HEK293 (cell line): ENCODE results near the gene PTPRN2.

Source experiments
- BCL11A ChIP-seq: fragments of 450-650 bp; formaldehyde crosslinking; IDR thresholded peaks from 2 replicates; pipeline ENCODE4 v1.5.1; 2016; ENCODE audit warnings: low read depth, missing biosample characterization, missing genetic modification characterization
- CTCF ChIP-seq: fragments of 450-650 bp; formaldehyde crosslinking; IDR thresholded peaks from 2 replicates; pipeline ENCODE4 v1.5.1; 2016; ENCODE audit warnings: missing biosample characterization, missing genetic modification characterization
- GLIS1 ChIP-seq: fragments of 450-650 bp; formaldehyde crosslinking; IDR thresholded peaks from 2 replicates; pipeline ENCODE4 v1.5.1; 2016; ENCODE audit warnings: missing biosample characterization, missing genetic modification characterization
- KLF16 ChIP-seq: fragments of 450-650 bp; formaldehyde crosslinking; IDR thresholded peaks from 2 replicates; pipeline ENCODE4 v1.5.1; 2017; ENCODE audit warnings: missing biosample characterization, missing genetic modification characterization
- PRDM4 ChIP-seq: fragments of 450-650 bp; formaldehyde crosslinking; IDR thresholded peaks from 2 replicates; pipeline ENCODE4 v1.5.1; 2017; ENCODE audit warnings: missing biosample characterization, missing genetic modification characterization
- REST ChIP-seq: fragments of 450-650 bp; formaldehyde crosslinking; IDR thresholded peaks from 2 replicates; pipeline ENCODE4 v1.5.1; 2016; ENCODE audit warnings: missing biosample characterization, missing genetic modification characterization
- SP2 ChIP-seq: fragments of 450-650 bp; formaldehyde crosslinking; IDR thresholded peaks from 2 replicates; pipeline ENCODE4 v1.5.1; 2016; ENCODE audit warnings: missing biosample characterization, missing genetic modification characterization
- ZBTB7A ChIP-seq: fragments of 450-650 bp; formaldehyde crosslinking; IDR thresholded peaks from 2 replicates; pipeline ENCODE4 v1.5.1; 2016; ENCODE audit warnings: low read depth, missing biosample characterization, missing genetic modification characterization
- ZEB2 ChIP-seq: fragments of 450-650 bp; formaldehyde crosslinking; IDR thresholded peaks from 2 replicates; pipeline ENCODE4 v1.5.1; 2016; ENCODE audit warnings: missing biosample characterization, missing genetic modification characterization
- ZFHX2 ChIP-seq: fragments of 450-650 bp; formaldehyde crosslinking; conservative IDR thresholded peaks from 2 replicates; pipeline ENCODE4 v1.5.1; 2016; ENCODE audit warnings: missing biosample characterization, missing genetic modification characterization
- ZXDB ChIP-seq: fragments of 450-650 bp; formaldehyde crosslinking; IDR thresholded peaks from 2 replicates; pipeline ENCODE4 v1.5.1; 2016; ENCODE audit warnings: missing biosample characterization, missing genetic modification characterization
- TF ChIP-seq, protein P1 (sequence below): fragments of 450-650 bp; formaldehyde crosslinking; IDR thresholded peaks from 2 replicates; pipeline ENCODE4 v1.5.1; 2017; ENCODE audit warnings: missing biosample characterization, missing genetic modification characterization

DNA sequence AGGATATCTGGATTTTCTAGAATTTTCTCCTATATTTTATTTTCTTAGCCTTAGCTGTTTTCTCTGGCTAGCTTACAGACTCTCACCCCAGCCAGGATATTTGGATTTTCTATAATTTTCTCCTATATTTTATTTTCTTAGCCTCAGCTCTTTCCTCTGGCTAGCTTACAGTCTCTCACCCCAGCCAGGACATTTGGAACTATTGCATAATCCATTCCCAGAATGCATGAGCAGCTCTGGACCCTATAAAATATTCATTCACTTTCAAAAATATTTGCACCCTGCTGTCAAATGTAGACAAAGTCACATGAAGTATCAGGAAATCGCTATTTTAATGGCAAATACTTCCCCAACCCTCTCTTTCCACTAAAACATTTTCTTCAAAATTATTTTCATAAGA lies 952.0 kb downstream of the PTPRN2 start:
- TF ChIP-seq PRDM4 (tag by site-specific recombination) (no peak), ZXDB (tag by site-specific recombination) (no peak), CTCF (tag by site-specific recombination) (no peak), REST (tag by site-specific recombination) (no peak), ZFHX2 (tag by site-specific recombination) (no peak), KLF16 (no peak), ZBTB7A (no peak), ZEB2 (tag by site-specific recombination) (no peak), BCL11A (tag by site-specific recombination) (no peak), SP2 (tag by site-specific recombination) (no peak), GLIS1 (tag by site-specific recombination) (no peak)
- TF ChIP-seq, protein P1, sequence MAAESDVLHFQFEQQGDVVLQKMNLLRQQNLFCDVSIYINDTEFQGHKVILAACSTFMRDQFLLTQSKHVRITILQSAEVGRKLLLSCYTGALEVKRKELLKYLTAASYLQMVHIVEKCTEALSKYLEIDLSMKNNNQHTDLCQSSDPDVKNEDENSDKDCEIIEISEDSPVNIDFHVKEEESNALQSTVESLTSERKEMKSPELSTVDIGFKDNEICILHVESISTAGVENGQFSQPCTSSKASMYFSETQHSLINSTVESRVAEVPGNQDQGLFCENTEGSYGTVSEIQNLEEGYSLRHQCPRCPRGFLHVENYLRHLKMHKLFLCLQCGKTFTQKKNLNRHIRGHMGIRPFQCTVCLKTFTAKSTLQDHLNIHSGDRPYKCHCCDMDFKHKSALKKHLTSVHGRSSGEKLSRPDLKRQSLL (tag by site-specific recombination): no peak
